ENCODE data around the gene PCF11.

Gene PCF11

GRCh38 chr11:83156144-83156995 is 561 bp upstream of the PCF11 start:
- peak; percentile 94 for DNase-seq (ENCODE audit: low read depth)

DNA sequence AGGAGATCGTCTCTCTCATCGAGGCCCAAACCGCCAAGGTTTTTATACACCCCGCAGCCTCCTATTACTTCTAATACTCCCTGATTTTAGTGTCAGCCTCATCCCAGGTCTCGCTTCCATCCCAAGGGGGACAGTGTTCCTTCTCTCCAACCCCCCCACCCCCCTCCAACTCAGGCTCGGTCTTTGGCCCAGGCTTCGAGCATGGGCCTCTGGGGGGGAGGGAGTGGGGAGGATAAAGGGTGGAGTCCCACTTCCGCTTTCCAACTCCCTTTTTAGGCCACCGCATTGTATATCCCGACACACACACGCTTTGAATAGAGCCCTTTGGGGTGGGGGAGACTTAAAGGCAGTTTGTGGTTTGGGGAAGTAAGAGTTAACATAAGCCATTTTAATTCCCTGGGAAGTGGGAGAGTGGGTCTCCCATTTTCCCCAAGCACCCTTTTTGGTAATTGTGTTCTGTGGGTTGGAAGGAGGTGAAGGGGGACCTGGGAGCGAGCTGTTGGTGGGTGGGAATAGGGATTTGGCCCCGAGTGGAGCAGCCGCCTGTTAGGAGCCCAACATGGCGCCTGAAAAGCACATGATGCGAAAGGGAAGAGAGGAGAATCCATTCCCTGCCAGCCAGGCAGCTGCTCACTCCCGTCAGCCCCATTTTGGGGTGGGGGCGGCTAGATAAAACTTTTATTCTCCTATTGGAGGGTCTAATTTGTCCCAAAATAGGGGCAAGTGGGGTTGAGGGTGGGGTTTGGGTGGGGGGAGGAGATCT is 844 bp downstream of the PCF11 start:
- peak; percentile 5 for DNase-seq (ENCODE audit: low read depth)

- DNase-seq (ENCODE audit: low read depth) = no peak
Measured at GRCh38 chr11:83158357-83158786, 1.4 kb downstream of the PCF11 start.

GRCh38 chr11:83158965-83159901 is 2.3 kb downstream of the PCF11 start:
- no peak for DNase-seq (ENCODE audit: low read depth)

- no peak for DNase-seq (ENCODE audit: low read depth)
Measured at GRCh38 chr11:83159902-83160865, 3.3 kb downstream of the PCF11 start.

DNA sequence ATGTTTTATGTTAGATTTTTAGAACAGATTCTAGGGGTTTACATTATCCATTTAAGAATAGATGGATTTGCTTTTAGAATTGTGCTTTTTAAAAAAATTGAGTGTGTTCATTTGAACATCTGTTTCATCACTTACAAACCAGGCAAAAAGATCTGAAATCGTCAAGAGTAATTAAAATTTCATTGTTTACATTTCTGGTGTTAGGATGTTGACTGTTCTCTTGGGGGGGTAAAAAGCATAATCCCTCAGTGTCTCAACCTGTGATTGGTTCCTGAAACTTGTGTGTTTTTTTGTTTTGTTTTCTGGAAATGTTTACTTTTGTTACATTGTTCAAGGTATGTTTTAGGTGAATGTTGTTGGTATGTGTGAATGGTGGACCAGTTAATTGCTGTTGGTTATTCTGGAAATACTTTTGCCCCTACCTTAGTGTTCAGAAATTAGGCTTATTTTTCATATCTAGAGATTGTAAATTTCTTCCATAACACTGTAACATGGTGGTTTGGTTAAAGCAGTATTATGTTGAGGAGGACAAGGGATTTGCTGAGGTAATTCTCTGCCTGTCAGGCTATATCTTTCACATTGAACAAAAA is 4.8 kb downstream of the PCF11 start:
- no peak for DNase-seq (ENCODE audit: low read depth)

DNA sequence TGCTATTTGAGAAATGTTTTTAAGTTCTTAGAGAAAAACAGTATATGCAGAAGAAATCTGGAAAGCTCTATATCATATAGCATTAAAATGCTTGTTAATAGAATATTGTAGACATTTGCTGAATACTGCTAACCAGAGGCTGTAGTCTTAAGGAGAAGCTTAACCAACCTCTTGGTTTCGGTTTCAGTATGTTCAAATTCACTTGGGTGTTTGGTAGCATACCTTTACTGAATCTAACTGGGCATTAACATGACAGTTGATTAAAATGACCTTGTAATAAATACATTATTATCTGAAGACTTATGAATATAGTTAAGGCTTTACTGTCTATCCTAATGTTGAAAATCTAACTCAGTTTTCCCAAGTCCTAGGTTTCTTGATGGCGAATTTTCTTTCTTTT is 5.4 kb downstream of the PCF11 start:
- DNase-seq (ENCODE audit: low read depth) = no peak

DNA sequence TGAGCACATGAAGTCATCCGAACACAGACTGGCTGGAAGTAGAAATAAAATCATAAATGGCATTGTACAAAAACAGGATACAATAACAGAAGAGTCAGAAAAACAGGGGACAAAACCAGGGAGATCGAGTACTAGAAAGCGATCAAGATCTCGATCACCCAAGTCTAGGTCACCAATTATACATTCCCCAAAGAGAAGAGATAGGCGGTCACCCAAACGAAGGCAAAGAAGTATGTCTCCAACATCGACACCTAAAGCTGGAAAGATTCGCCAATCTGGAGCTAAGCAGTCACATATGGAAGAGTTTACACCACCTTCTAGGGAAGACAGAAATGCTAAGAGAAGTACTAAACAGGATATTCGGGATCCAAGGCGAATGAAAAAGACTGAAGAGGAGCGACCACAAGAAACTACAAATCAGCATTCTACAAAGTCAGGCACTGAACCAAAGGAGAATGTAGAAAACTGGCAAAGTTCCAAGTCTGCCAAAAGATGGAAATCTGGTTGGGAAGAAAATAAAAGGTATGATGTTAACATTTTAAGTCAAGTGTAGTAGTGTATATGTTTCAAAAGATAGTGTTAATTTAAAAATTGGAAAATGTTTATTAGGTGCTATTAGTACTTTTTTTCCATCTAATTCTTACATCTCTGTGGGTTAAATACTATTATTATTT is 9.4 kb downstream of the PCF11 start:
- no peak for DNase-seq (ENCODE audit: low read depth)

DNA sequence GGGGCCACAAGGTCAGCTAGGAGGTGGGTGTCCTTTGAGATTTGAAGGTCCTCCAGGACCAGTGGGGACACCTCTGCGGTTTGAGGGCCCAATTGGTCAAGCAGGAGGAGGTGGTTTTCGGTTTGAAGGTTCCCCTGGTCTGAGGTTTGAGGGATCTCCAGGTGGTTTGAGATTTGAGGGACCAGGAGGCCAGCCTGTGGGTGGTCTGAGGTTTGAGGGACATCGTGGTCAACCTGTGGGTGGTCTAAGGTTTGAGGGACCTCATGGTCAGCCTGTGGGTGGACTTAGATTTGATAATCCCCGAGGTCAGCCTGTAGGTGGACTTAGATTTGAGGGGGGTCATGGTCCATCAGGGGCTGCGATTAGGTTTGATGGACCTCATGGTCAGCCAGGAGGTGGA is 11.8 kb downstream of the PCF11 start:
- DNase-seq (ENCODE audit: low read depth) = no peak

DNA sequence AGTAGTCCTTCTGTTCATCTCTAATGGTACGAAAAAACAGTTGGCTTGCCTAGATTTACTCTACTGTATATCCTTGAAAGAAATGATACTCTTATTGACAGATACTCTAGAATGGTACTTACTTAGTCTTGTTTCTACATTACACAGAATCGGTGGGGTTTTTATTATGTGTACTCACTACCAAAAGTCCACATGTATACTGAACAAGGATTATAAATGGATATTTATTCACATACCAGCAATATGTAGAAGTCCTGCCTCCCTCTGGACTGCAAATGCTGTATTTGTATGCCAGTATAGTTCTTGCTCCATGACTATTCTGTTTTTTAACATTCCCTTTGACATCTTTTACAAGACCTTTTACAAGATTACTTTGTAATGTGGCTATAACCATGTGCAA is 13.9 kb downstream of the PCF11 start:
- no peak for DNase-seq (ENCODE audit: low read depth)

GRCh38 chr11:83172551-83172950 is 15.6 kb downstream of the PCF11 start:
- DNase-seq (ENCODE audit: low read depth) = no peak

GRCh38 chr11:83174008-83174407 is 17.1 kb downstream of the PCF11 start:
- no peak for DNase-seq (ENCODE audit: low read depth)

- DNase-seq (ENCODE audit: low read depth) = no peak
Measured at GRCh38 chr11:83175815-83176214, 18.9 kb downstream of the PCF11 start.

DNA sequence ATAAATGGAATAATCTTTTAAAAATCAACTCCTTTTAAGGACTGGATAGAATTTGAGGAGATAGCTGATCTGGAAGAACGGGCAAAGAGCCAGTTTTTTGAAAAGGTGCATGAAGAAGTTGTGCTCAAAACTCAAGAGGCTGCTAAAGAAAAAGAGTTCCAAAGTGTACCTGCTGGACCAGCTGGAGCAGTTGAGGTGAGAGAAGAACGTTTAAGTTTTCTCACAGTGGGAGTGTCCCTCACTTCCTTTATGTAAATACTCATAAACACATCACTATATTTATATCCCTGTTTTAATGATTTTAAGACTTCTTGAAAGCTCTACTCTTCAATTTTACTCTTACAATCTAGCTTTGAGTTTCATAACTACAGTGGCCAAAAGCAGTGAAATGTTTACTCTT is 24.9 kb downstream of the PCF11 start:
- DNase-seq (ENCODE audit: low read depth) = no peak

GRCh38 chr11:83185767-83186166 is 28.8 kb downstream of the PCF11 start:
- no peak for DNase-seq (ENCODE audit: low read depth)

- DNase-seq (ENCODE audit: low read depth) = no peak
Measured at GRCh38 chr11:83187465-83187864, 30.5 kb downstream of the PCF11 start.

DNA sequence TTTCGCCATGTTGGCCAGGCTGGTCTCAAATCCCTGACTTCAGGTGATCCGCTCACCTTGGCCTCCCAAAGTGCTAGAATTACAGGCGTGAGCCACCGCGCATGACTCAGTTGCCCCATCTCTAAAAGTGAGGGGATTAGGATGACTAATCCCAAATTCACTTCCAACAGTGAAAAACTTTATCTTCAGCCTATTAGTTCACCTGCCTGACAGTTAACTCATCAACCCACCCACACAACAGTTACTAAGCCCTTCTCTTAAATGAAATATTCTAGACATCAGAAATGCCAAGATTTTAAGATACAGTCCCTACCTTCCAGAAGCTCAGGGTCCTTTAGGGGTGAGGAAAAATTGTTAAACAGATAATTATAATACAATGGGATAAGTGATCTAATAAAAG is 34.6 kb downstream of the PCF11 start:
- no peak for DNase-seq (ENCODE audit: low read depth)

- no peak for DNase-seq (ENCODE audit: low read depth)
Measured at GRCh38 chr11:83191986-83192385, 35.1 kb downstream of the PCF11 start.

DNA sequence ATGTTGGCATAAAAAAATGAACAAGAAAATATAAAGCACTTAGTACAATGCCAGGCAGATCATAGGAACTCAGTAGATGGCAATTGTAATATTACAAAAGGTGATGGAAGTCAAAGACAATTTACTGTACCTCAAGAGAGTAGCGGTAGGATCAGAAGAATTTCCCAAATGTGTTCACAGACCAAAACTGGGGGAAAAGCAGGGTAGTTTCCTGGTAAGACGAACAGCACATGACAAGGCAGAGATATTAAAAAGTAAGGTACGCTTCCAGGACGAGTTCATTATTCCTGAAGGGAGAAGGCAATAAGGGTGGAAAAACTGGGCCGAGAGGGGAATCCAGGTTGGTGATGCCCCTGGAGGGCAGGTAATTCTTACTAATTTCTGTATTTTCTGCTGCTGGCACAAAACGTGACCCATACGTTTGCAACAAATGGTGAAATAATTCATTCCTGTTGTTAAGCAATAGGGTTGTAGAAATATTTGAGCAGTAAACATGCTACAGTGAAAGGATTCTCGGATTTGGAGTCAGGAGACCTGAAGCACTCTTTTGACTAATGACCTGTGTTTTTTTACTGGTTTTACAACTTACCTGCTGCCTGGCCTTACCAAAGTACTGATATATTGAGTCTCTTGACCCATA is 35.8 kb downstream of the PCF11 start:
- DNase-seq (ENCODE audit: low read depth) = no peak

Data from stimulated activated CD8-positive, alpha-beta memory T cell treated with anti-CD3 and anti-CD28 coated beads, Interleukin-15, amount 100 ng/mL, for 1 hour (primary cell).